Fibroblast of lung (primary cell): ENCODE measurements around the gene WDR7. TPM values are rescaled to one million over a fixed set of nuclear protein-coding genes. Genes with fewer than 3 reads are reported as not detected.

Source experiments
- DNase-seq, 2 donors: peaks; one replicate each; pipeline versions ENCODE4 v3.0.0 to v3.0.0-alpha.2; 2010; ENCODE audit warnings: low read depth in 2 of 2
- H2AFZ ChIP-seq: 2 replicates; pipeline ENCODE4 v1.5.1; 2012; ENCODE audit warnings: low read length, control low read depth, inconsistent platforms
- H3K27ac ChIP-seq: 2 replicates; pipeline ENCODE4 v1.5.1; 2011; ENCODE audit warnings: low read length, control low read depth; ENCODE audit not compliant: insufficient read depth
- H3K27me3 ChIP-seq: 2 replicates; pipeline ENCODE4 v1.5.1; 2011; ENCODE audit warnings: mild to moderate bottlenecking, low read length; ENCODE audit not compliant: control insufficient read depth, insufficient read depth
- H3K36me3 ChIP-seq: 2 replicates; pipeline ENCODE4 v1.5.1; 2011; ENCODE audit warnings: low read length; ENCODE audit not compliant: control insufficient read depth, insufficient read depth
- H3K4me1 ChIP-seq: 2 replicates; pipeline ENCODE4 v1.5.1; 2011; ENCODE audit warnings: low read length; ENCODE audit not compliant: control insufficient read depth, insufficient read depth; ENCODE audit errors: extremely low read depth
- H3K4me2 ChIP-seq: 2 replicates; pipeline ENCODE4 v1.5.1; 2011; ENCODE audit warnings: low read length, control low read depth; ENCODE audit not compliant: insufficient read depth; ENCODE audit errors: extremely low read depth
- H3K4me3 ChIP-seq, 4 experiments: fragments of 200-600 bp in 1 of 4; sonication (generic) in 1 of 4; replicated peaks in 1 of 4; 2 replicates each; pipeline ENCODE4 v1.5.1; 2011 to 2016; ENCODE audit warnings: low read length in 4 of 4, low read depth in 3 of 4, mild to moderate bottlenecking in 3 of 4, control low read depth in 2 of 4, inconsistent platforms in 1 of 4, mixed read lengths in 1 of 4; ENCODE audit not compliant: insufficient read depth in 1 of 4; ENCODE audit errors: control extremely low read depth in 1 of 4
- H3K79me2 ChIP-seq: 2 replicates; pipeline ENCODE4 v1.5.1; 2012; ENCODE audit warnings: mild to moderate bottlenecking, low read length, inconsistent platforms; ENCODE audit not compliant: control insufficient read depth, insufficient read depth
- H3K9ac ChIP-seq: 2 replicates; pipeline ENCODE4 v1.5.1; 2011; ENCODE audit warnings: mild to moderate bottlenecking, low read length, control low read depth; ENCODE audit not compliant: insufficient read depth
- H3K9me3 ChIP-seq: 2 replicates; pipeline ENCODE4 v1.5.1; 2012; ENCODE audit warnings: low read depth, low read length; ENCODE audit not compliant: control insufficient read depth, insufficient read depth
- H4K20me1 ChIP-seq: 2 replicates; pipeline ENCODE4 v1.5.1; 2011; ENCODE audit warnings: low read length; ENCODE audit not compliant: control insufficient read depth, insufficient read depth; ENCODE audit errors: extremely low read depth
- EZH2 ChIP-seq: IDR thresholded peaks from 2 replicates; pipeline ENCODE4 v1.5.1; 2012; ENCODE audit warnings: low read length, control low read depth, mild to moderate bottlenecking; ENCODE audit errors: missing control alignments
- polyA plus RNA-seq, 2 donors: library from polyadenylated mRNA; depleted of rRNA in 1 of 2; stranded (reverse) in 1 of 2; unstranded in 1 of 2; fragments of >200 nt; gene quantifications; 2 replicates each; pipeline ENCODE4 v1.2.1, GENCODE V29; 2011 to 2012; ENCODE audit warnings: missing spikeins in 1 of 2
- total RNA-seq: library from RNA; depleted of rRNA; stranded (reverse); fragments of >200 nt; gene quantifications from 2 replicates; pipeline ENCODE4 v1.2.1, GENCODE V29; 2014
- TF ChIP-seq, protein P1 (sequence below), 2 donors: IDR thresholded peaks in 1 of 2; conservative IDR thresholded peaks in 1 of 2; 1 replicate in 1 of 2; 2 replicates in 1 of 2; pipeline ENCODE4 v1.5.1; 2011 to 2012; ENCODE audit warnings: low read length in 2 of 2, control low read depth in 1 of 2, inconsistent platforms in 1 of 2, low read depth in 1 of 2, mild to moderate bottlenecking in 1 of 2

WDR7 gene
- total and polyA plus RNA-seq, 2 donors (not counting 1 experiment from before 2014, with no cell fraction given) = 7.2 to 27.2 TPM

GRCh38 chr18:56678836-56679565 lies 27.8 kb downstream of the WDR7 start:
- DNase-seq = peak in 1 of 2 donors; percentile 4
- no peaks in the 10 kb centered on the region for H3K4me1 ChIP-seq
- no peaks in the 10 kb centered on the region for H3K27me3 ChIP-seq
- H4K20me1 ChIP-seq = no peaks in the 10 kb centered on the region
- no peak overlapping the region for H3K4me2 ChIP-seq
- no peak overlapping the region for H3K4me3 ChIP-seq
- no peaks in the 10 kb centered on the region for H3K79me2 ChIP-seq
- no peaks in the 10 kb centered on the region for H3K36me3 ChIP-seq
- no peak overlapping the region for H2AFZ ChIP-seq
- no peak for TF ChIP-seq EZH2
- TF ChIP-seq, protein P1, sequence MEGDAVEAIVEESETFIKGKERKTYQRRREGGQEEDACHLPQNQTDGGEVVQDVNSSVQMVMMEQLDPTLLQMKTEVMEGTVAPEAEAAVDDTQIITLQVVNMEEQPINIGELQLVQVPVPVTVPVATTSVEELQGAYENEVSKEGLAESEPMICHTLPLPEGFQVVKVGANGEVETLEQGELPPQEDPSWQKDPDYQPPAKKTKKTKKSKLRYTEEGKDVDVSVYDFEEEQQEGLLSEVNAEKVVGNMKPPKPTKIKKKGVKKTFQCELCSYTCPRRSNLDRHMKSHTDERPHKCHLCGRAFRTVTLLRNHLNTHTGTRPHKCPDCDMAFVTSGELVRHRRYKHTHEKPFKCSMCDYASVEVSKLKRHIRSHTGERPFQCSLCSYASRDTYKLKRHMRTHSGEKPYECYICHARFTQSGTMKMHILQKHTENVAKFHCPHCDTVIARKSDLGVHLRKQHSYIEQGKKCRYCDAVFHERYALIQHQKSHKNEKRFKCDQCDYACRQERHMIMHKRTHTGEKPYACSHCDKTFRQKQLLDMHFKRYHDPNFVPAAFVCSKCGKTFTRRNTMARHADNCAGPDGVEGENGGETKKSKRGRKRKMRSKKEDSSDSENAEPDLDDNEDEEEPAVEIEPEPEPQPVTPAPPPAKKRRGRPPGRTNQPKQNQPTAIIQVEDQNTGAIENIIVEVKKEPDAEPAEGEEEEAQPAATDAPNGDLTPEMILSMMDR (conservative IDR thresholded peaks at IDR 0.05 in 1 of 2, IDR thresholded peaks at IDR 0.05 in 1 of 2; ENCODE audit: low read depth in 1 of 2, low read length in 2 of 2) = no peak
- H3K9ac ChIP-seq = no peak overlapping the region
- H3K9me3 ChIP-seq = no peaks in the 10 kb centered on the region
- H3K27ac ChIP-seq = no peak overlapping the region

- H4K20me1 ChIP-seq = no peaks in the 10 kb centered on the region
- TF ChIP-seq EZH2 = no peak
- TF ChIP-seq, protein P1 (conservative IDR thresholded peaks at IDR 0.05 in 1 of 2, IDR thresholded peaks at IDR 0.05 in 1 of 2; ENCODE audit: low read depth in 1 of 2, low read length in 2 of 2) = no peak
- H3K4me2 ChIP-seq = no peak overlapping the region
- H3K79me2 ChIP-seq = no peaks in the 10 kb centered on the region
- H3K4me3 ChIP-seq = no peak overlapping the region
- H3K27me3 ChIP-seq = no peaks in the 10 kb centered on the region
- no peak overlapping the region for H2AFZ ChIP-seq
- no peak for DNase-seq
- no peaks in the 10 kb centered on the region for H3K9me3 ChIP-seq
- no peaks in the 10 kb centered on the region for H3K36me3 ChIP-seq
- H3K4me1 ChIP-seq = no peaks in the 10 kb centered on the region
- no peak overlapping the region for H3K9ac ChIP-seq
- H3K27ac ChIP-seq = no peak overlapping the region
Measured at GRCh38 chr18:56684277-56684676, 33.1 kb downstream of the WDR7 start.

- Histone ChIP-seq H3K4me3 (no peak overlapping the region), H3K27ac (no peak overlapping the region), H3K79me2 (no peaks in the 10 kb centered on the region), H4K20me1 (no peaks in the 10 kb centered on the region), H3K9me3 (no peaks in the 10 kb centered on the region), H3K4me2 (no peak overlapping the region), H3K9ac (no peak overlapping the region), H2AFZ (no peak overlapping the region), H3K36me3 (peaks cover 1% of the 10 kb centered on the region), H3K27me3 (no peaks in the 10 kb centered on the region), H3K4me1 (no peaks in the 10 kb centered on the region)
- no peak for DNase-seq
- TF ChIP-seq EZH2 = no peak
- TF ChIP-seq, protein P1 (conservative IDR thresholded peaks at IDR 0.05 in 1 of 2, IDR thresholded peaks at IDR 0.05 in 1 of 2; ENCODE audit: low read depth in 1 of 2, low read length in 2 of 2) = no peak
Measured at GRCh38 chr18:56691530-56691929, 40.4 kb downstream of the WDR7 start.
